ENCODE data around the gene TSPO.

DNA sequence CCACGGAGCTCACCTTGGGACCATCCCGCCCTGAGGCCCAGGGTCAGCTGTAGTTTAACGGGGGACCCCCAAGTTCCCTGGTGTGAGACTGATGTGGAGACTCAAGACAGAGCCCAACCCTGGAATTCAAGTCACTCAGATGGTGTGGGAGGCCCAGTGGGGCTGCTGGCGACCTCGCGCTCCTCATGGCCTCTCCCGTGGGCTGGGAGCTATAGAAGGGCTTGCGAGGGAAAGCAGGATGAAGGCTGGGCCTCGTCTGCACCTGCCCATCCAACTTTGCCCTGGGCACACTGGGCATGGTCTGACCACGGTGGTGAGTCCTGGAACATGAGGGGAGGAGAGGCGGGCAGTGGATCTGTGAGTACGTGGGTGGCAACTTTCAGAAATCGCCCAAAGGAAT is 49.2 kb downstream of the TSPO start:
- TF ChIP-seq EZH2 (IDR thresholded peaks at IDR 0.05) (no peak), POLR2AphosphoS5 (IDR thresholded peaks at IDR 0.05; ENCODE audit: borderline replicate concordance, low read depth, low read length) (no peak), FOXP2 (optimal IDR thresholded peaks at IDR 0.05; ENCODE audit: control extremely low read depth, extremely low read length, insufficient read depth) (no peak)

All from SK-N-MC (cell line).